Measurements from ENCODE around the gene PSMA6. TPM values are rescaled to one million over a fixed set of nuclear protein-coding genes. Genes with fewer than 3 reads are reported as not detected.
"Not testable (repeated sequence)": the region's sequence is repeated elsewhere in the genome, so short reads cannot be mapped to it uniquely, and the experiment has no call there.

The PSMA6 gene
- total RNA-seq, 1 experiment from 2014 or later = 325 TPM

GRCh38 chr14:35348044-35348380 lies 55.8 kb downstream of the PSMA6 start:
- H3K4me1 ChIP-seq (replicated peaks); H3K4me3 ChIP-seq; DNase-seq (ENCODE audit: low read depth in 1 of 2, low spot score in 2 of 2); H3K36me3 ChIP-seq; H3K9me3 ChIP-seq (replicated peaks); H3K27ac ChIP-seq; H3K27me3 ChIP-seq (replicated peaks): not testable (repeated sequence)

GRCh38 chr14:35349496-35350365 lies 57.5 kb downstream of the PSMA6 start:
- H3K4me1 ChIP-seq (replicated peaks) = no peaks in the 10 kb centered on the region
- H3K36me3 ChIP-seq = no peaks in the 10 kb centered on the region
- H3K27ac ChIP-seq = no peak overlapping the region
- DNase-seq (ENCODE audit: low read depth in 1 of 2, low spot score in 2 of 2) = no peak
- no peaks in the 10 kb centered on the region for H3K27me3 ChIP-seq (replicated peaks)
- H3K4me3 ChIP-seq = no peak overlapping the region
- no peaks in the 10 kb centered on the region for H3K9me3 ChIP-seq (replicated peaks)

- H3K27me3 ChIP-seq (replicated peaks) = no peaks in the 10 kb centered on the region
- no peaks in the 10 kb centered on the region for H3K9me3 ChIP-seq (replicated peaks)
- no peak for DNase-seq (ENCODE audit: low read depth in 1 of 2, low spot score in 2 of 2)
- no peaks in the 10 kb centered on the region for H3K36me3 ChIP-seq
- H3K27ac ChIP-seq = no peak overlapping the region
- no peak overlapping the region for H3K4me3 ChIP-seq
- peaks cover 8% of the 10 kb centered on the region for H3K4me1 ChIP-seq (replicated peaks)
Measured at GRCh38 chr14:35351497-35351896, 59.3 kb downstream of the PSMA6 start.

GRCh38 chr14:35351897-35352273 lies 59.7 kb downstream of the PSMA6 start:
- Histone ChIP-seq H3K36me3 (no peaks in the 10 kb centered on the region), H3K9me3 (replicated peaks) (no peaks in the 10 kb centered on the region), H3K27ac (no peak overlapping the region), H3K4me3 (no peak overlapping the region), H3K4me1 (replicated peaks) (peaks cover 9% of the 10 kb centered on the region), H3K27me3 (replicated peaks) (no peaks in the 10 kb centered on the region)
- no peak for DNase-seq (ENCODE audit: low read depth in 1 of 2, low spot score in 2 of 2)

GRCh38 chr14:35352274-35353233 lies 60.4 kb downstream of the PSMA6 start:
- DNase-seq (ENCODE audit: low read depth in 1 of 2, low spot score in 2 of 2) = no peak
- no peak overlapping the region for H3K27ac ChIP-seq
- no peaks in the 10 kb centered on the region for H3K27me3 ChIP-seq (replicated peaks)
- no peak overlapping the region for H3K4me3 ChIP-seq
- peaks cover 9% of the 10 kb centered on the region for H3K4me1 ChIP-seq (replicated peaks)
- no peaks in the 10 kb centered on the region for H3K36me3 ChIP-seq
- no peaks in the 10 kb centered on the region for H3K9me3 ChIP-seq (replicated peaks)

- no peaks in the 10 kb centered on the region for H3K27me3 ChIP-seq (replicated peaks)
- no peak for DNase-seq (ENCODE audit: low read depth in 1 of 2, low spot score in 2 of 2)
- no peaks in the 10 kb centered on the region for H3K9me3 ChIP-seq (replicated peaks)
- no peak overlapping the region for H3K27ac ChIP-seq
- H3K36me3 ChIP-seq = no peaks in the 10 kb centered on the region
- no peak overlapping the region for H3K4me3 ChIP-seq
- H3K4me1 ChIP-seq (replicated peaks) = peaks cover 9% of the 10 kb centered on the region
Measured at GRCh38 chr14:35353409-35354172, 61.4 kb downstream of the PSMA6 start.

GRCh38 chr14:35355235-35355634 lies 63.1 kb downstream of the PSMA6 start:
- not testable (repeated sequence) for DNase-seq (ENCODE audit: low read depth in 1 of 2, low spot score in 2 of 2); H3K9me3 ChIP-seq (replicated peaks); H3K27ac ChIP-seq; H3K36me3 ChIP-seq; H3K27me3 ChIP-seq (replicated peaks); H3K4me3 ChIP-seq; H3K4me1 ChIP-seq (replicated peaks)

- H3K9me3 ChIP-seq (replicated peaks) = no peaks in the 10 kb centered on the region
- peak in 1 of 2 experiments; percentile 11 for DNase-seq (ENCODE audit: low read depth in 1 of 2, low spot score in 2 of 2)
- no peaks in the 10 kb centered on the region for H3K36me3 ChIP-seq
- H3K4me1 ChIP-seq (replicated peaks) = peaks cover 9% of the 10 kb centered on the region
- no peaks in the 10 kb centered on the region for H3K27me3 ChIP-seq (replicated peaks)
- no peak overlapping the region for H3K4me3 ChIP-seq
- H3K27ac ChIP-seq = no peak overlapping the region
Measured at GRCh38 chr14:35355981-35356841, 64.0 kb downstream of the PSMA6 start.

GRCh38 chr14:35359655-35360054 lies 67.5 kb downstream of the PSMA6 start:
- not testable (repeated sequence) for H3K4me3 ChIP-seq; H3K36me3 ChIP-seq; H3K27ac ChIP-seq; H3K27me3 ChIP-seq (replicated peaks); DNase-seq (ENCODE audit: low read depth in 1 of 2, low spot score in 2 of 2); H3K9me3 ChIP-seq (replicated peaks)
- peaks cover 30% of the 10 kb centered on the region for H3K4me1 ChIP-seq (replicated peaks)

- no peak for DNase-seq (ENCODE audit: low read depth in 1 of 2, low spot score in 2 of 2)
- Histone ChIP-seq H3K4me1 (replicated peaks) (peaks cover 40% of the 10 kb centered on the region), H3K36me3 (no peaks in the 10 kb centered on the region), H3K27ac (no peak overlapping the region), H3K9me3 (replicated peaks) (no peaks in the 10 kb centered on the region), H3K27me3 (replicated peaks) (no peaks in the 10 kb centered on the region), H3K4me3 (no peak overlapping the region)
Measured at GRCh38 chr14:35361141-35361480, 68.9 kb downstream of the PSMA6 start.

- no peak overlapping the region for H3K4me3 ChIP-seq
- no peaks in the 10 kb centered on the region for H3K27me3 ChIP-seq (replicated peaks)
- no peaks in the 10 kb centered on the region for H3K9me3 ChIP-seq (replicated peaks)
- peaks cover 47% of the 10 kb centered on the region for H3K4me1 ChIP-seq (replicated peaks)
- no peak for DNase-seq (ENCODE audit: low read depth in 1 of 2, low spot score in 2 of 2)
- H3K27ac ChIP-seq = no peak overlapping the region
- no peaks in the 10 kb centered on the region for H3K36me3 ChIP-seq
Measured at GRCh38 chr14:35362450-35362849, 70.3 kb downstream of the PSMA6 start.

GRCh38 chr14:35362911-35363374 lies 70.8 kb downstream of the PSMA6 start:
- H3K4me3 ChIP-seq = no peak overlapping the region
- H3K27me3 ChIP-seq (replicated peaks) = no peaks in the 10 kb centered on the region
- H3K4me1 ChIP-seq (replicated peaks) = peaks cover 52% of the 10 kb centered on the region
- peak overlapping the region; percentile 55 for H3K27ac ChIP-seq
- no peaks in the 10 kb centered on the region for H3K36me3 ChIP-seq
- peak in 1 of 2 experiments; percentile 76 for DNase-seq (ENCODE audit: low read depth in 1 of 2, low spot score in 2 of 2)
- H3K9me3 ChIP-seq (replicated peaks) = no peaks in the 10 kb centered on the region
